GM19193 (cell line): ENCODE results near the gene AJAP1.

ENCODE experiments used
- POLR2A ChIP-seq: IDR thresholded peaks from 4 replicates; pipeline ENCODE4 v1.6.1; 2011; ENCODE audit not compliant: insufficient read depth, insufficient read length; ENCODE audit errors: extremely low read depth

The AJAP1 gene

GRCh38 chr1:4820543-4820942, 166.1 kb downstream of the AJAP1 start:
- no peak for TF ChIP-seq POLR2A

DNA sequence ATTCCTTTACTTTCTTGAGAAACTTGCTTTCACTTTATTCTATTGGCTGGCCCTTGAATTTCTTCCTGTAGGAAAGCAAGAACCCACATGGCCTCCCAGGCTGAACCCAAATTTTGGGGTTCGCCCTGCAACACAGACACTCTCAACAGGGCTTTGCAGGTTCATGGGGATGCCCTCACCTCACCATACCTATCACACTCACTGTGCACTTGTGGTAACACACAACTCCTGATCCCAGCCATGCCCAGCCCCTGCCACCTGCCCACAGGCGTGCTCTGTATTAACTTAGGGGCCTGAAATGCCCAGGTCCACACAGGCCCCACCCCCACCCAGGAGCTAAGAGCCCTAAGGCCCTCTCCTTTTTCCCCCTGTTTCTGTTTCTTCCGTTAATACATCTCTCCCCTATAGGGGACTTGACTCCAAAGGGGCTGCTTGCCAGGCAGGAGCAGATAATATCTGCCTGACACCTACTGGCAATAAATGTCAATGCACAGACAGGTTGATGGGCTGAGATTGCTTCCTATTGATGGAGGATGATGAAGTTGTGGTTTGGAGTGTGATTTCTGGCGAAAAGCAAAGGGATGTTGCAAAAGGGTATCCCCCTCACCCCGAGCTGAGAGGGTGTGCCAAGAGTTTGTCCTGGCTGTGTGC, 171.5 kb downstream of the AJAP1 start:
- no peak for TF ChIP-seq POLR2A

- no peak for TF ChIP-seq POLR2A
These were observed 176.3 kb downstream of the AJAP1 start for GRCh38 chr1:4830707-4831106.

DNA sequence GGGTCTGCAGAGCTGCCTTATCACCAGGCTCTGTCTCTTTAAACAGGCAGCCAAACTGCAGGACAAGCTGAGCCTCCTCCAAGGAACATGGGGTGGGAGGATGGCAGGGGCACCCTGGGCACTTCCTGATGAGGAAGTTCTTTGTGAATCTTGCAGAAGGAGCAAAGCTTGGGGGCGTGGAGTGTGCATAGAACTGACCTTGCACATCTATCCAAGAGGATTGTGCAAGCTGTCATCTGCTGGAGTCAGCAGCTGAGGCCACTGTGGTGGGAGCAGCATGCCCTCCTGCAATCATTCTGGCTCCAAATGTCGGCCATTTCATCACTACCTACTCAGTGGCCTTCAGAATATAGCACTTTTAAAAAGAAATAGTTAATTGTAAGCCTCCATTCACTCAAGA, 182.2 kb downstream of the AJAP1 start:
- TF ChIP-seq POLR2A = no peak

DNA sequence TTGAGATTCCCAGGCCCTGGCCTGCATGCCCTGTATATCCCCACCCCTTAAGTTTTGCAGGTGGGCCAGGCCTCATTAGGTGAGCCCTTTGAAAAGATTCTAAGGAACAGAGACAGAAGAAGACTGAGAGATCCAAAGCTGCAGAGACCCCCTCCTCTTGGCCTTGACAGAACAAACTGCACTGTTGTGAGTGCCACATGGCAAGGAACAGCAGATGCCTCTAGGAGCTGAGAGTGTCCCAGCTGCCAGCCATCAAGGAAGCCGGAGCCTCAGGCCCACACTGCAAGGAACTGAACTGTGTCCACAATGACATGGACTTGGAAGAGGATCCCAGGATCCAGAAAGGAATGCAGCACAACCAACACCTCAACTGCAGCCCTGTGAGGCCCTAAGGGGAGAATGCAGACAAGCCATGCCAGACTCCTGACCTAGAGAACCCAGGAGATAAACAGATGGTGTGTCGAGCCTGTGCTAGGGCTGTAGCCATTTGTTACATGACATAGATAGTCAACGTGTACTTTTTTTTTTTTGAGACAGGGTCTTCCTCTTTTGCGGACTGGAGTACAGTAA, 182.7 kb downstream of the AJAP1 start:
- TF ChIP-seq POLR2A = no peak

- TF ChIP-seq POLR2A = no peak
These were observed 183.3 kb downstream of the AJAP1 start for GRCh38 chr1:4837752-4838151.

DNA sequence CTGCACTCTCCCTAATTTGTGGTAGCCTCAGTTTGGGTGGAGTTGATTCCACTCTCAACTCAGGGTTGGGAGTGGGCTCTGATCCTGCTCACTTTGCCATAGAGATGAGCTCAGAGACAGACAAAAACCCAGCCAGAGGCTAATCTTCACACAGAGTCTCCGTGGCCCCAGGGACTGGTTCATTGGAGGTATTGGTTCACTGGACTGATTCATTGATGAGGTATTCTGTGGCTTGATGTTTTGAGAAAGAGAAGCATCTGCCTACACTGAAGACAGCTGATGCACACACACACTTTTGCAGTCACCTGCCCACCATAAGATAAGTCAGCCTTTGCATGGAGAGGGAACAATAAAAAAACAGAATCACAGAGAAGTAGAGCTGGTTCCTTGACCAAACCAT, 183.8 kb downstream of the AJAP1 start:
- TF ChIP-seq POLR2A = no peak
